Large intestine (tissue), 12 donors: ENCODE data around the gene HTATIP2. TPM values are rescaled to one million over a fixed set of nuclear protein-coding genes. Genes with fewer than 3 reads are reported as not detected.
A peak's percentile ranks its signal among the peaks of the same experiment; 100 is the strongest.

ENCODE experiments used
- DNase-seq, 2 donors: peaks; one replicate each; pipeline versions ENCODE4 v3.0.0 to v3.0.0-alpha.2; 2013
- H3K27ac ChIP-seq: one replicate; pipeline ENCODE4 v1.5.1; 2013; ENCODE audit warnings: low read length
- H3K27me3 ChIP-seq: 2 replicates; pipeline ENCODE4 v1.6.1; 2013; ENCODE audit warnings: low read length; ENCODE audit not compliant: control insufficient read depth, insufficient read depth
- H3K36me3 ChIP-seq: 2 replicates; pipeline ENCODE4 v1.6.1; 2013; ENCODE audit warnings: low read length; ENCODE audit not compliant: control insufficient read depth, insufficient read depth
- H3K4me1 ChIP-seq: one replicate; pipeline ENCODE4 v1.6.1; 2013; ENCODE audit warnings: low read length; ENCODE audit not compliant: control insufficient read depth, insufficient read depth
- H3K4me3 ChIP-seq: one replicate; pipeline ENCODE4 v1.5.1; 2013; ENCODE audit warnings: low read length
- H3K9me3 ChIP-seq: one replicate; pipeline ENCODE4 v1.6.1; 2013; ENCODE audit warnings: mild to moderate bottlenecking, low read depth, low read length, moderate library complexity; ENCODE audit not compliant: control insufficient read depth
- WGBS: methylation state at CpG from one replicate; pipeline ENCODE4 v1.1.5; 2013; ENCODE audit warnings: low lambda C conversion rate; ENCODE audit not compliant: insufficient coverage; 5-methylcytosine and 5-hydroxymethylcytosine counted together
- long read RNA-seq, 11 donors: transcript quantifications; one replicate each; lab custom pipeline, GENCODE V29; 2026
- polyA plus RNA-seq: library from polyadenylated mRNA; unstranded; fragments of 120-200 nt; gene quantifications from one replicate; pipeline ENCODE4 v1.2.1, GENCODE V29; 2013

The HTATIP2 gene
- polyA plus RNA-seq = 25.0 TPM
- long read RNA-seq, donor 1, transcript HTATIP2-202 (6 exons, 886 nt) = major isoform, 5 of 12 reads
- long read RNA-seq, donor 1, transcript HTATIP2-209 (3 exons, 1,562 nt) = major isoform, 5 of 12 reads
- long read RNA-seq, donor 1, partial matches to known transcripts = 0 of 12 reads
- long read RNA-seq, donor 1, other reads (novel, unspliced or antisense) = 0 of 12 reads
- long read RNA-seq, donor 2, transcript HTATIP2-209 (3 exons, 1,562 nt) = major isoform, 12 of 21 reads
- long read RNA-seq, donor 2, partial matches to known transcripts = 0 of 21 reads
- long read RNA-seq, donor 2, other reads (novel, unspliced or antisense) = 0 of 21 reads
- long read RNA-seq, donor 3 = 0 reads
- long read RNA-seq, donor 4, partial matches to known transcripts = 0 of 4 reads
- long read RNA-seq, donor 4, other reads (novel, unspliced or antisense) = 0 of 4 reads
- long read RNA-seq, donor 5, partial matches to known transcripts = 0 of 7 reads
- long read RNA-seq, donor 5, other reads (novel, unspliced or antisense) = 0 of 7 reads
- long read RNA-seq, donor 6, partial matches to known transcripts = 0 of 12 reads
- long read RNA-seq, donor 6, other reads (novel, unspliced or antisense) = 0 of 12 reads
- long read RNA-seq, donor 7, partial matches to known transcripts = 0 of 5 reads
- long read RNA-seq, donor 7, other reads (novel, unspliced or antisense) = 0 of 5 reads
- long read RNA-seq, donor 8, transcript HTATIP2-201 (6 exons, 1,477 nt) = major isoform, 9 of 30 reads
- long read RNA-seq, donor 8, transcript HTATIP2-209 (3 exons, 1,562 nt) = minor isoform, 6 of 30 reads
- long read RNA-seq, donor 8, transcript HTATIP2-202 (6 exons, 886 nt) = minor isoform, 5 of 30 reads
- long read RNA-seq, donor 8, transcript HTATIP2-204 (5 exons, 1,748 nt) = minor isoform, 7 of 30 reads
- long read RNA-seq, donor 8, partial matches to known transcripts = 0 of 30 reads
- long read RNA-seq, donor 8, other reads (novel, unspliced or antisense) = 0 of 30 reads
- long read RNA-seq, donor 9, transcript HTATIP2-201 (6 exons, 1,477 nt) = major isoform, 9 of 25 reads
- long read RNA-seq, donor 9, transcript HTATIP2-209 (3 exons, 1,562 nt) = minor isoform, 5 of 25 reads
- long read RNA-seq, donor 9, partial matches to known transcripts = 5 of 25 reads
- long read RNA-seq, donor 9, other reads (novel, unspliced or antisense) = 0 of 25 reads
- long read RNA-seq, donor 10, transcript HTATIP2-209 (3 exons, 1,562 nt) = major isoform, 7 of 18 reads
- long read RNA-seq, donor 10, transcript HTATIP2-201 (6 exons, 1,477 nt) = major isoform, 7 of 18 reads
- long read RNA-seq, donor 10, partial matches to known transcripts = 0 of 18 reads
- long read RNA-seq, donor 10, other reads (novel, unspliced or antisense) = 0 of 18 reads
- long read RNA-seq, donor 11, transcript HTATIP2-201 (6 exons, 1,477 nt) = major isoform, 6 of 20 reads
- long read RNA-seq, donor 11, partial matches to known transcripts = 5 of 20 reads
- long read RNA-seq, donor 11, other reads (novel, unspliced or antisense) = 0 of 20 reads

GRCh38 chr11:20363500-20364340, at the start of gene HTATIP2:
Gene HTATIP2, plus strand, starts transcription at chr11:20363714. Its CDS starts 524 bp downstream, at chr11:20364238.
- H3K4me3 ChIP-seq = peak within 1 kb of the TSS; percentile 54
- no CpG with 5 or more reads among the region's 68 CpGs for WGBS
- no peaks in the 10 kb centered on the region for H3K36me3 ChIP-seq
- H3K4me1 ChIP-seq = peaks cover 5% of the 10 kb centered on the region
- H3K27me3 ChIP-seq = no peaks in the 10 kb centered on the region
- H3K27ac ChIP-seq = no peak within 1 kb of the TSS
- DNase-seq = peak; percentile 60 to 85
- H3K9me3 ChIP-seq = no peaks in the 10 kb centered on the region

- Histone ChIP-seq H3K4me1 (no peaks in the 10 kb centered on the region), H3K27me3 (peaks cover 8% of the 10 kb centered on the region), H3K9me3 (no peaks in the 10 kb centered on the region), H3K27ac (no peak overlapping the region), H3K4me3 (no peak overlapping the region), H3K36me3 (no peaks in the 10 kb centered on the region)
- WGBS = 20% methylated on average over 1 of the region's 1 CpG
- DNase-seq = no peak
Measured at GRCh38 chr11:20315800-20316199, 47.7 kb upstream of the HTATIP2 start.

GRCh38 chr11:20321177-20321576, 42.3 kb upstream of the HTATIP2 start:
- Histone ChIP-seq H3K9me3 (no peaks in the 10 kb centered on the region), H3K27me3 (peaks cover 2% of the 10 kb centered on the region), H3K27ac (no peak overlapping the region), H3K4me3 (no peak overlapping the region), H3K4me1 (no peaks in the 10 kb centered on the region), H3K36me3 (no peaks in the 10 kb centered on the region)
- DNase-seq = no peak

- no peak for DNase-seq
- Histone ChIP-seq H3K27ac (no peak overlapping the region), H3K27me3 (peaks cover 3% of the 10 kb centered on the region), H3K36me3 (no peaks in the 10 kb centered on the region), H3K9me3 (no peaks in the 10 kb centered on the region), H3K4me3 (no peak overlapping the region), H3K4me1 (no peaks in the 10 kb centered on the region)
- WGBS = 80% methylated on average over 1 of the region's 7 CpGs
Measured at GRCh38 chr11:20327377-20327935, 36.1 kb upstream of the HTATIP2 start.

- Histone ChIP-seq H3K9me3 (no peaks in the 10 kb centered on the region), H3K4me3 (no peak overlapping the region), H3K4me1 (no peaks in the 10 kb centered on the region), H3K27me3 (no peaks in the 10 kb centered on the region), H3K36me3 (no peaks in the 10 kb centered on the region), H3K27ac (no peak overlapping the region)
- no CpG with 5 or more reads among the region's 1 CpG for WGBS
- no peak for DNase-seq
Measured at GRCh38 chr11:20336056-20336455, 27.5 kb upstream of the HTATIP2 start.

GRCh38 chr11:20337526-20338154, 25.9 kb upstream of the HTATIP2 start:
- Histone ChIP-seq H3K4me1 (peaks cover 4% of the 10 kb centered on the region), H3K36me3 (no peaks in the 10 kb centered on the region), H3K9me3 (no peaks in the 10 kb centered on the region), H3K27me3 (no peaks in the 10 kb centered on the region), H3K4me3 (no peak overlapping the region), H3K27ac (no peak overlapping the region)
- 80% methylated on average over 1 of the region's 9 CpGs for WGBS
- no peak for DNase-seq

GRCh38 chr11:20342347-20343141, 21.0 kb upstream of the HTATIP2 start:
- Histone ChIP-seq H3K27ac (no peak overlapping the region), H3K27me3 (no peaks in the 10 kb centered on the region), H3K4me3 (no peak overlapping the region), H3K36me3 (no peaks in the 10 kb centered on the region), H3K9me3 (no peaks in the 10 kb centered on the region), H3K4me1 (peaks cover 5% of the 10 kb centered on the region)
- peak; percentile 33 to 65 for DNase-seq
- no CpG with 5 or more reads among the region's 26 CpGs for WGBS

GRCh38 chr11:20351136-20351535, 12.4 kb upstream of the HTATIP2 start:
- DNase-seq = no peak
- no peaks in the 10 kb centered on the region for H3K27me3 ChIP-seq
- H3K36me3 ChIP-seq = no peaks in the 10 kb centered on the region
- H3K9me3 ChIP-seq = no peaks in the 10 kb centered on the region
- no CpG with 5 or more reads among the region's 7 CpGs for WGBS
- H3K4me1 ChIP-seq = peaks cover 8% of the 10 kb centered on the region
- no peak overlapping the region for H3K27ac ChIP-seq
- H3K4me3 ChIP-seq = no peak overlapping the region
